D721Med (cell line): ENCODE measurements around the gene SLPI.

ENCODE experiments used
- DNase-seq: peaks from one replicate; pipeline ENCODE4 v3.0.0; 2011; ENCODE audit warnings: low spot score; ENCODE audit not compliant: insufficient read length
- FAIRE-seq: peaks from 2 replicates; lab custom pipeline; 2011; peaks lifted over from hg19 to GRCh38; lab: Jason Lieb, UNC
- TF ChIP-seq, protein P1 (sequence below): IDR thresholded peaks from 2 replicates; pipeline ENCODE4 v1.5.1; 2012; ENCODE audit warnings: mild to moderate bottlenecking, control low read depth; ENCODE audit not compliant: insufficient read depth; ENCODE audit errors: missing control alignments

The SLPI gene

DNA sequence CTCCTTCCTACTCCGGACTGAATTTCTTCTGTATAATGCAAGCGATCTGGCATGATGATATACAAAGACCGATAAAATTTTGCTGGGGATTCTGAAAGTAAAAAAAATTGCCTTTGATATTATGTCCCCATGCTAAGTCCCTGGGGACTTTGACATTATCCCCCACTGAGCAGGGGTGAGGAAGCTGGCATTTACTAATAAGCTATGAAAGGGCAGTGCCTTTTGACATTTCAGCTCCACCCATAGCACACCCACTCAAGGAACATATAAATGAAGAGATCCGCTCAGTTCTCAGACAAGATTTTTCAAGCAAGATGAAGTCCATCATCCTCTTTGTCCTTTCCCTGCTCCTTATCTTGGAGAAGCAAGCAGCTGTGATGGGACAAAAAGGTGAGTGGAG, 33.3 kb downstream of the SLPI start, which contains the start of gene SEMG2:
Gene SEMG2, plus strand, starts transcription at position 298 of the 400 bp plus-strand sequence. Its CDS starts 17 bp downstream, at position 315.
- FAIRE-seq: no peak
- TF ChIP-seq, protein P1, sequence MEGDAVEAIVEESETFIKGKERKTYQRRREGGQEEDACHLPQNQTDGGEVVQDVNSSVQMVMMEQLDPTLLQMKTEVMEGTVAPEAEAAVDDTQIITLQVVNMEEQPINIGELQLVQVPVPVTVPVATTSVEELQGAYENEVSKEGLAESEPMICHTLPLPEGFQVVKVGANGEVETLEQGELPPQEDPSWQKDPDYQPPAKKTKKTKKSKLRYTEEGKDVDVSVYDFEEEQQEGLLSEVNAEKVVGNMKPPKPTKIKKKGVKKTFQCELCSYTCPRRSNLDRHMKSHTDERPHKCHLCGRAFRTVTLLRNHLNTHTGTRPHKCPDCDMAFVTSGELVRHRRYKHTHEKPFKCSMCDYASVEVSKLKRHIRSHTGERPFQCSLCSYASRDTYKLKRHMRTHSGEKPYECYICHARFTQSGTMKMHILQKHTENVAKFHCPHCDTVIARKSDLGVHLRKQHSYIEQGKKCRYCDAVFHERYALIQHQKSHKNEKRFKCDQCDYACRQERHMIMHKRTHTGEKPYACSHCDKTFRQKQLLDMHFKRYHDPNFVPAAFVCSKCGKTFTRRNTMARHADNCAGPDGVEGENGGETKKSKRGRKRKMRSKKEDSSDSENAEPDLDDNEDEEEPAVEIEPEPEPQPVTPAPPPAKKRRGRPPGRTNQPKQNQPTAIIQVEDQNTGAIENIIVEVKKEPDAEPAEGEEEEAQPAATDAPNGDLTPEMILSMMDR: no peak

GRCh38 chr20:45218636-45219035, 35.7 kb downstream of the SLPI start:
- no peak for FAIRE-seq
- DNase-seq: no peak
- TF ChIP-seq, protein P1: no peak

More for the DNA sequence above, 33.3 kb downstream of the SLPI start, which contains the start of gene SEMG2:
- DNase-seq: no peak

- DNase-seq (no peak), FAIRE-seq (no peak)
- TF ChIP-seq, protein P1: no peak
Observed at GRCh38 chr20:45218124-45218523, 36.2 kb downstream of the SLPI start.

DNA sequence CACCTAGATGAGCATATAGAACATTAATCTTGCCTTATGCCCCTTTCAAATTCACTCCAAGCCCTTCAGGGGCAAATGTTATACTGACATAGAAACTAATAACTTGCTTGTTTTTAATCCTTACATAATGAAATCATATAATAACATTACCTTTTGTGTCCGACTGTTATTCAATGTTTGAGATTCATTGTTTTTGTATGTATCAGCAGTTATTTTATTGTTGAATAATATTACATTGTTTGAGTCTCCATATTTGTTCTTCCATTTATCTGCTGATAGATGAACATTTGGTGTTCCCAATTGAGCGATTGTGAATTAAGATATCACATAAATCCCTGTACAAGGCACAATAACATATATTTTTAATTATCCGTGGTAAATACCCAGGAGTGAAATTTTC, 41.5 kb downstream of the SLPI start:
- DNase-seq: no peak
- FAIRE-seq: no peak
- TF ChIP-seq, protein P1: no peak

DNA sequence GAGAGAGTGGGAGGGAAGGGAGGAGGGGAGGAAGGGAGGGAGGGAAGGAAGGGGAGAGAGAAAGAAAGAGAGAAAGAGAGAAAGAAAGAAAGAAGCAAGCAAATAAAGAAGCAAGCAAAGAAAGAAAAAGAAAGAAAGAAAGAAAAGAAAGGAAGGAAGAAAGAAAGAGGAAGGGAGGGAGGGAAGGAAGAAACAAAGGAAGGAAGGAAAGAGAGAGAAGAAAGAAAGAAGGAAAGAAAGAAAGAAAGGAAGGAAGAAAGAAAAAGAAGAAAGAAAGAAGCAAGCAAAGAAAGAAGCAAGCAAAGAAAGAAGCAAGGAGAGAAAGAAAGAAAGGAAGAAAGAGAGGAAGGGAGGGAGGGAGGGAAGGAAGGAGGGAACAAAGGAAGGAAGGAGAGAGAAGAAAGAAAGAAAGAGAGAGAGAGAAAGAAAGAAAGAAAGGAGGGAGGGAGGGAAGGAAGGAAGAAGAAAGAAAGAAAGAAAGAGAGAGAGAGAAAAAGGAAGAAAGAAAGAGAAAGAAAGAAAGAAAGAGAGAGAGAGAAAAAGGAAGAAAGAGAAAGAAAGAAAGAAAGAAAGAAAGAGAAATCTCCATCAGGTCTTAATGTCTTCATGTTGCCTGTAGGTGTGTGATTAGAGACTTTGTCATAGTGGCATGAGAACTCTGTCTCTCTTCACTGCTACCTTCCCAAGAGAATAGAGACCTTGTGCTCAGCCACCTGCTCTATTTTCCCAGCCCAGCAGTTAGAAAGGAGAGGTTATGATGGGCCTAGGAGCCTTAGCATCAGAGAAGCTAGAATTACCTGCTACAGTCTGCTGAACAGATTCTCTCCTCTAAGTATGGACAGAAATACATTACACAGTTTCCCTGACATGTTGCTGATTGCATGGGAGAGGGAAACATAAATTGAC, 42.5 kb downstream of the SLPI start:
- no peak for FAIRE-seq
- TF ChIP-seq, protein P1: no peak

DNA sequence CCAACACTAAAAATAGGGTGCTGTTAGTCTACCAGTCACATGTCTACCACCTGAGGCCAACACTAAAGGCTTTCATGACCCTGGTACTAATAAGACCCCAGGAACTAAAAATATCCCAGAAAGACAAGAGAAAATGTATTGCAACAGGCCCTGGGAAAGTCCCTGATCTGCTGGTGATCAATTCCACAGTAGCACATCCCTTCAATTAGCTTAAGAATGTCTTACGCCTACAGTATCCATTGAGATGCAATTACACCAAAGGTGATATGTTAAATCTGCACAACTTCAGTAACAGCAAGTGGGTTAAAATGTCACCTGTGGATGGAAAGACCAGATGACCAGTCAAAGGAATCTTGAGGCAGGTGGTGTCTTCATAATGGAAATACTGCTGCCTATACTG, 44.4 kb downstream of the SLPI start:
- no peak for DNase-seq
- FAIRE-seq: no peak
- TF ChIP-seq, protein P1: no peak

More for the DNA sequence above, 42.5 kb downstream of the SLPI start:
- DNase-seq: no peak

DNA sequence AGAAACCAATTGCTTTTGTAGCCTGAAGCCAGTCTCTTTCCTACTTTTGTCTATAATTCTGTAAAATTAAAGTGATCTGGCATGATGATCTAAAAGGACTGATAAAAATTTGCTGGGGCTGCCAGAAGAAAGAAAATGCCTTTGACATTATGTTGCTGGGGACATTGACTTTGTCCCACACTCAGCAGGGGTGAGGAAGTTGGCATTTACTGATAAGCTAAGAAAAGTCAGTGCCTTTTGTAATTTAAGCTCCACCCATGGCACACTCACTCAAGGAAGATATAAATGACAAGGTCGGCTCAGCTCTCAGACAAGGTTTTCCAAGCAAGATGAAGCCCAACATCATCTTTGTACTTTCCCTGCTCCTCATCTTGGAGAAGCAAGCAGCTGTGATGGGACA, 47.6 kb downstream of the SLPI start, which contains the start of gene SEMG1:
Gene SEMG1, plus strand, starts transcription at position 309 of the 400 bp plus-strand sequence. Its CDS starts 21 bp downstream, at position 330.
- FAIRE-seq (no peak), DNase-seq (no peak)
- TF ChIP-seq, protein P1: no peak
